Aorta (tissue), 5 donors: ENCODE results near the gene CES2. TPM values are rescaled to one million over a fixed set of nuclear protein-coding genes. Genes with fewer than 3 reads are reported as not detected.

Experiments
- ATAC-seq: fragments of 200-7000 bp; cut with Tn5 transposase; one replicate; pipeline ENCODE4 v1.9.1; 2022; ENCODE audit warnings: moderate library complexity; ENCODE audit not compliant: low FRiP score
- DNase-seq, 2 donors: peaks; one replicate each; pipeline ENCODE4 v3.0.0-alpha.2; 2020
- H3K27ac ChIP-seq, 2 donors: one replicate each; pipeline ENCODE4 v1.5.1; 2013; ENCODE audit warnings: low read length in 2 of 2, mild to moderate bottlenecking in 2 of 2, moderate library complexity in 2 of 2, control low read depth in 1 of 2, inconsistent platforms in 1 of 2, low read depth in 1 of 2
- H3K27me3 ChIP-seq, 2 donors: one replicate each; pipeline ENCODE4 v1.6.1; 2013; ENCODE audit warnings: control low read depth in 1 of 2, low read length in 1 of 2, mild to moderate bottlenecking in 1 of 2, moderate library complexity in 1 of 2; ENCODE audit not compliant: insufficient read depth in 2 of 2, control insufficient read depth in 1 of 2
- H3K36me3 ChIP-seq, 2 donors: one replicate each; pipeline ENCODE4 v1.6.1; 2013; ENCODE audit warnings: control low read depth in 1 of 2, low read length in 1 of 2, mild to moderate bottlenecking in 1 of 2; ENCODE audit not compliant: insufficient read depth in 2 of 2, control insufficient read depth in 1 of 2
- H3K4me1 ChIP-seq, 2 donors: one replicate each; pipeline ENCODE4 v1.6.1; 2013; ENCODE audit warnings: low read length in 2 of 2, control low read depth in 1 of 2, mild to moderate bottlenecking in 1 of 2, moderate library complexity in 1 of 2; ENCODE audit not compliant: insufficient read depth in 2 of 2, control insufficient read depth in 1 of 2
- H3K4me3 ChIP-seq, 2 donors: one replicate each; pipeline ENCODE4 v1.5.1; 2013; ENCODE audit warnings: low read length in 2 of 2, control low read depth in 1 of 2, mild to moderate bottlenecking in 1 of 2
- H3K9me3 ChIP-seq: one replicate; pipeline ENCODE4 v1.6.1; 2013; ENCODE audit warnings: mild to moderate bottlenecking, low read length; ENCODE audit not compliant: control insufficient read depth
- WGBS, 2 donors: extraction: QIAGEN DNeasy Blood & Tissue Kit; methylation state at CpG; one replicate each; pipeline ENCODE4 v1.1.7; 2013; 5-methylcytosine and 5-hydroxymethylcytosine counted together
- intact Hi-C, 2 donors: fragments of 100-400 bp; cut with DNase I; formaldehyde crosslinking; loops; one replicate each; pipeline versions ENCODE4 v1.14.2 to v1.15.0; 2022
- polyA plus RNA-seq, 2 donors: library from polyadenylated mRNA; stranded (reverse); fragments of 200-250 nt; gene quantifications; one replicate each; pipeline ENCODE4 v1.2.3, GENCODE V29; 2013
- total RNA-seq, 2 donors: library from RNA; stranded (reverse); fragmentation: NEBNext Ultra II Directional; extraction: Animal tissue kit (Norgen Biotek cat#: 25700); gene quantifications; one replicate each; pipeline ENCODE4 v1.2.1, GENCODE V29; 2021
- donor health status: healthy with polysubstance abuse.
- donor health status: Bipolar disorder and iron deficiency.
- donor health status: DM: no; HTN: no; CAD: no.
- donor health status: DM: no; HTN: no; CAD: no.
- donor health status: DM: yes; HTN: yes; CAD: no.

The CES2 gene
- total and polyA plus RNA-seq, 4 donors, result 20.5 to 42.1 (median 33.6) TPM

- DNase-seq, result no peak
- no peaks in the 10 kb centered on the region for H3K27me3 ChIP-seq
- ATAC-seq, result no peak
- H3K4me1 ChIP-seq, result no peaks in the 10 kb centered on the region
- H3K4me3 ChIP-seq, result no peak overlapping the region
- no peaks in the 10 kb centered on the region for H3K9me3 ChIP-seq
- WGBS, 2 donors, result 78 to 89% methylated on average over 4 of the region's 4 CpGs
- H3K36me3 ChIP-seq, result no peaks in the 10 kb centered on the region
- no peak overlapping the region for H3K27ac ChIP-seq
- intact Hi-C loops, result no loop called here
Measured at GRCh38 chr16:66913711-66914110, 21.6 kb upstream of the CES2 start.

- Histone ChIP-seq H3K36me3 (no peaks in the 10 kb centered on the region), H3K27me3 (no peaks in the 10 kb centered on the region), H3K27ac (no peak overlapping the region), H3K4me3 (no peak overlapping the region), H3K4me1 (no peaks in the 10 kb centered on the region), H3K9me3 (no peaks in the 10 kb centered on the region)
- ATAC-seq, result no peak
- intact Hi-C loops, result no loop called here
- 96 to 99% methylated on average over 7 of the region's 7 CpGs for WGBS, 2 donors
- no peak for DNase-seq
Measured at GRCh38 chr16:66914541-66914940, 20.8 kb upstream of the CES2 start.

- Histone ChIP-seq H3K27me3 (no peaks in the 10 kb centered on the region), H3K9me3 (no peaks in the 10 kb centered on the region), H3K36me3 (no peaks in the 10 kb centered on the region), H3K4me1 (no peaks in the 10 kb centered on the region), H3K27ac (no peak overlapping the region), H3K4me3 (no peak overlapping the region)
- no peak for DNase-seq
- 92% methylated on average over 7 of the region's 7 CpGs for WGBS, 2 donors
- no peak for ATAC-seq
- intact Hi-C loops, result no loop called here
Measured at GRCh38 chr16:66915041-66915440, 20.3 kb upstream of the CES2 start.

- Histone ChIP-seq H3K27me3 (no peaks in the 10 kb centered on the region), H3K9me3 (no peaks in the 10 kb centered on the region), H3K27ac (no peak overlapping the region), H3K4me1 (no peaks in the 10 kb centered on the region), H3K4me3 (no peak overlapping the region), H3K36me3 (no peaks in the 10 kb centered on the region)
- ATAC-seq (no peak), DNase-seq (no peak)
- 90 to 95% methylated on average over 6 of the region's 6 CpGs for WGBS, 2 donors
- intact Hi-C loops, result no loop called here
Measured at GRCh38 chr16:66916518-66916917, 18.8 kb upstream of the CES2 start.

- Histone ChIP-seq H3K4me3 (no peak overlapping the region), H3K27ac (no peak overlapping the region), H3K4me1 (no peaks in the 10 kb centered on the region), H3K36me3 (no peaks in the 10 kb centered on the region), H3K27me3 (no peaks in the 10 kb centered on the region), H3K9me3 (no peaks in the 10 kb centered on the region)
- intact Hi-C loops, result no loop called here
- WGBS, 2 donors, result 95% methylated on average over 9 of the region's 9 CpGs
- no peak for ATAC-seq
- DNase-seq, result no peak
Measured at GRCh38 chr16:66917741-66918140, 17.6 kb upstream of the CES2 start.

DNA sequence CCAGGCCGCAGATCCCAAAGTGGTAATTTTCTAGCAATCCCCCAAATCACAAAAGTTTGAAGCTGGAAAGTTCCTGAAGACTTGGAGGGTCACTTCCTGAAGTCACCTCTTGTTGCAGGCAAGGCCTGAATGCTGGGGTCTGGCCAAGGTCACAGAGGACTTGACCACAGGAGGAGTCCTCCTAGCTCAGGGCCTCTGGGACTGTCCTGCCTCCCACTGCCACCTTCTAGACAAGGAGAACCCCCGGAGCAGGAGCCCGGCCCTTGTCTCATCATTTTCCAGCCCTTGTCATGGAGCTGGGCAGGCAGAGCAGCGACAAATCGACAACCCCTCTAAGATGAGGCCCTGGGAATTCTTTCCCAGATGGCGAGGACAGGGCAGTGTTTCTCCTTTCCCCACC is 17.0 kb upstream of the CES2 start:
- 95 to 96% methylated on average over 6 of the region's 6 CpGs for WGBS, 2 donors
- intact Hi-C loops, result no loop called here
- Histone ChIP-seq H3K4me1 (no peaks in the 10 kb centered on the region), H3K36me3 (no peaks in the 10 kb centered on the region), H3K4me3 (no peak overlapping the region), H3K27ac (no peak overlapping the region), H3K27me3 (no peaks in the 10 kb centered on the region), H3K9me3 (no peaks in the 10 kb centered on the region)
- ATAC-seq (no peak), DNase-seq (no peak)

DNA sequence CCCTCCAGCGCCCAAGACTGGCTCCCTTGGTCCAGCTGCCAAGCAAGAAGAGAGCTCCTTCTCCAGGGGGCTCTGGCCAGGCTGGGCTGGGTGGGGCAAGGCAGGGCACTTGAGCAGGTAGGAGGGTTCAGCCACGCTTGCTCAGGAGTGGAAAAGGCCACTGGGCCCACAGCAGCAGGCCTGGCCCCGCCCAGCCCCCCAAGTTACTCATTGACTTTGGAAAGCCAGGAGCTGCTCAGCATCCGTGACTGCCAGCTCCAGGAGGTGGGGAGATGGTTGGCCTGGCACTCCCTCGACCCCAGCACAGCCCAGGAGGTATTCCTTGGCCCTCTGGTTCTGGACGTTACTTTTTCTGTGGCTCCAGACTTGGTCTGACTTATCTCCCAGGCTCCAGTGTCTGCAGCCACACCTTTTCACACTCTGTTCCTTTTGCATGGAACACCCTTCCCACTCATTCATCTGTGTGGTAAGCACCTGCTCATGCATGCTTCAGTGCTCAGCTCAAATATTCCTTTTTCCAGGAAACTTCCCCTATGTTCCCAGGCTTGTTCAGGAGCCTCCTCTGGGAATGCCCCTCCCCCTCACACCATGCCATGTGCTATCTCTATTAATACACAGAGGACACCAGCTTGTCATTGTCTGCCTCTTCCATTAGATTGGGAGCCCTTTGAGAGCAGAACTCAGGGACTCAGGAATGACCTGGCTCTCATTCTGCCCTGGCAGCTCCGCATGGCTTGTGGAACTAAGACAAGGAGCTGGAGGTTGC is 16.3 kb upstream of the CES2 start, which contains the start of gene CDH16:
TSS of gene CDH16 (minus strand) at position 83 of the 766 bp plus-strand sequence. CDS start 820 bp downstream, outside the sequence.
- intact Hi-C loops, result no loop called here
- Histone ChIP-seq H3K27ac (no peak within 1 kb of the TSS), H3K27me3 (no peaks in the 10 kb centered on the region), H3K36me3 (no peaks in the 10 kb centered on the region), H3K4me3 (no peak within 1 kb of the TSS), H3K9me3 (no peaks in the 10 kb centered on the region), H3K4me1 (no peaks in the 10 kb centered on the region)
- 75 to 79% methylated on average over 7 of the region's 7 CpGs for WGBS, 2 donors
- no peak for ATAC-seq
- no peak for DNase-seq

DNA sequence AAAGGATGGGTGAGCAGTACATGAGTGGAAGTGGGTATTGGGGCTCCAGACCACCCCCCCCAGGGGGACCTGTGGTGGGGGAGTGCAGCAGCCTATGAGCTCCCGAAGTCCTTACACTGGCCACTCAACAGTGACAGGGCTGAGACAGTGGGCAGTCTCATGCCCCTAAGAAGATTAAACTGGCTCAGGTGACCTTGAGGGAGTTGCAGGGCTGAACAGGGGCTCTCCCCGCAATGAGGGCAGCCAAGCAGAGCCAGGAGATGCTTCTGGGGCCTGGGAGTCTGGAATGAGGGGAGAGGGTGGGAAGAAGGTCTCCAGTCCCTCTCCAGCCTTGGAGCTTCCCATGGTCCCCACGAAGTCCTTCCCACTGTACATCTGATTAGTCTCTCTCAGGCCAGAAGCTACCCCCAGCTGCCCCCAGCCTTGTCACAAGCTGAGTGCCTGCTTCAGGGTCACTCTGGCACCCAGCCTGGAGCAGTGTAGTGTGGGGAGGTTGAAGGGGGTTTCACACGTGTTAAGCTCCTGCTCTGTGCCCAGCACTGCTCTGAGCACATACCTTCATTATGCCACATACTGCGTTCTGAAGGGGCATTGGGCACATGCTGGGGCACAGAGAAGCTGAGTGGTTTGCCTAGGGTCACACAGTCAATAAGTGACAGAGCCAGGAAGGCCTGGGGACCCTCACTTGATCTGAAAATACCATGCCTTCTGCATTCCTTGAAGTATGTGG is 15.6 kb upstream of the CES2 start:
- DNase-seq, result no peak
- Histone ChIP-seq H3K9me3 (no peaks in the 10 kb centered on the region), H3K36me3 (no peaks in the 10 kb centered on the region), H3K4me3 (no peak overlapping the region), H3K4me1 (no peaks in the 10 kb centered on the region), H3K27me3 (no peaks in the 10 kb centered on the region), H3K27ac (no peak overlapping the region)
- 85% methylated on average over 5 of the region's 5 CpGs for WGBS, 2 donors
- intact Hi-C loops, result no loop called here
- ATAC-seq, result no peak

DNA sequence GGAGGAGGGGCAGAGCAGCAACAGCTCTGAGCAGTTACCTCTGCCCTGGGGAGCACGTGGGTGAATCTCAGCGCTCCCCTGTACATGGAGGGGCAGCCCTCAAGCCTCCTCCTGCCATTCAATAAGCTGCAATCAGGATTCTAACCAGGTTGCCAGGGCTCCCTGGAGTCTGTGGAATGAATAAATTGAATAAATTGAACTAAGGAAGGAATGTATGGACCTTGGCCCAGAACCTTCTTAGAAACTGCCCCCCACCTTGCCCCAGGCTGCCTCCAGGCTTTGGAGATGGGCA is 15.1 kb upstream of the CES2 start:
- 66 to 86% methylated on average over 2 of the region's 2 CpGs for WGBS, 2 donors
- Histone ChIP-seq H3K36me3 (no peaks in the 10 kb centered on the region), H3K4me1 (no peaks in the 10 kb centered on the region), H3K27me3 (no peaks in the 10 kb centered on the region), H3K27ac (no peak overlapping the region), H3K9me3 (no peaks in the 10 kb centered on the region), H3K4me3 (no peak overlapping the region)
- intact Hi-C loops, result no loop called here
- ATAC-seq (no peak), DNase-seq (no peak)
